ENCODE data around the gene DDX1. TPM values are rescaled to one million over a fixed set of nuclear protein-coding genes. Genes with fewer than 3 reads are reported as not detected.
A peak's percentile ranks its signal among the peaks of the same experiment; 100 is the strongest.

DDX1 gene
- total and polyA plus RNA-seq, 9 of the 15 experiments (the other 6 are each of a cell fraction or from before 2014, with no cell fraction given): 116 to 277 (median 232) TPM

- TF ChIP-seq USF1 (CRISPR knock-in tag; IDR thresholded peaks at IDR 0.05) (peak; percentile 67), CGGBP1 (CRISPR knock-in tag; IDR thresholded peaks at IDR 0.05) (no peak), NR0B1 (IDR thresholded peaks at IDR 0.05; ENCODE audit: partially characterized antibody) (no peak), ZBTB12 (CRISPR knock-in tag; IDR thresholded peaks at IDR 0.05) (no peak), CREB3 (tag; conservative IDR thresholded peaks at IDR 0.05; ENCODE audit: low read depth) (no peak), CBFA2T3 (IDR thresholded peaks at IDR 0.05) (peak; percentile 64; the same call in 1 of the 2 replicates), ZNF592 (IDR thresholded peaks at IDR 0.05) (peak; percentile 93), POU5F1 (IDR thresholded peaks at IDR 0.05; ENCODE audit: borderline replicate concordance, low read depth, low read length, partially characterized antibody) (no peak), FOXJ3 (CRISPR knock-in tag; IDR thresholded peaks at IDR 0.05) (0 out of 2 replicates have a peak, but pooled peaks have one; percentile 36), HINFP (tag; conservative IDR thresholded peaks at IDR 0.05; ENCODE audit: low read depth) (0 out of 2 replicates have a peak, but pooled peaks have one; percentile 20), CLOCK (CRISPR knock-in tag; IDR thresholded peaks at IDR 0.05; ENCODE audit: borderline replicate concordance) (no peak), MAFK (IDR thresholded peaks at IDR 0.05; ENCODE audit: low read length) (no peak)
Observed at GRCh38 chr2:15591373-15591691, 336 bp upstream of the DDX1 start (continued).

Data from K562 (cell line).